Erythroblast (primary cell): ENCODE results near the gene CASP10.

ENCODE experiments used
- DNase-seq, 2 experiments: peaks; one replicate each; lab custom pipeline; 2025; lab: John Stamatoyannopoulos, UW
- GATA1 ChIP-seq: IDR thresholded peaks from 2 replicates; pipeline ENCODE4 v1.6.1; 2011; ENCODE audit warnings: low read depth, mild to moderate bottlenecking, control low read depth, low read length, moderate library complexity
- POLR2A ChIP-seq: IDR thresholded peaks from 2 replicates; pipeline ENCODE4 v1.6.1; 2011; ENCODE audit warnings: mild to moderate bottlenecking, low read length

CASP10 gene

GRCh38 chr2:201260302-201260800 lies 77.4 kb downstream of the CASP10 start, which contains the start of gene CASP8:
Gene CASP8, plus strand, starts transcription at chr2:201260536. Its CDS starts 5,951 bp downstream, at chr2:201266487.
- DNase-seq = peak; percentile 63 to 67
- TF ChIP-seq GATA1 = no peak
- TF ChIP-seq POLR2A = peak; percentile 69

GRCh38 chr2:201261471-201261870 lies 78.5 kb downstream of the CASP10 start:
- TF ChIP-seq GATA1 = no peak
- no peak for DNase-seq

GRCh38 chr2:201261906-201262305 lies 79.0 kb downstream of the CASP10 start:
- TF ChIP-seq POLR2A (no peak), GATA1 (no peak)

DNA sequence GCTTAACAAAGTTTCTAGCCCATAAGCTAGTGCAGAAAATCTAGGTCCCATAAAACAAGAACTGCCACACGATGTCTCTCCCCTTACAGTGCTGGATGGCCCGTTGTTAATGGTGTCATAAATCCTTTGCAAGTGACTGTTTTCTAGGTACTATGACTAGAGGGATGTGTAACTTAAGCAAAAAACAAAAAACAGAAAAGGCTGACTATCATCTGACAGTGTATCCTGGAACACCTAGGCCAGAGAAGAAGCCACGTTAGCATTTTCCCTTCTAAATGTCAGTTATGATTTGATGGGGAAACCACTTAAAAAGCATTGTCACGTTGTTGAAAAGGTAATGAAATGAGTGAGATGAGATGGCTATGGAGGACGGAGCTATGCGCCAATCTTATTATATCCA lies 79.8 kb downstream of the CASP10 start:
- no peak for DNase-seq
- TF ChIP-seq POLR2A = no peak
- no peak for TF ChIP-seq GATA1

More at GRCh38 chr2:201261906-201262305, 79.0 kb downstream of the CASP10 start:
- no peak for DNase-seq

GRCh38 chr2:201263779-201264178 lies 80.8 kb downstream of the CASP10 start:
- no peak for DNase-seq

DNA sequence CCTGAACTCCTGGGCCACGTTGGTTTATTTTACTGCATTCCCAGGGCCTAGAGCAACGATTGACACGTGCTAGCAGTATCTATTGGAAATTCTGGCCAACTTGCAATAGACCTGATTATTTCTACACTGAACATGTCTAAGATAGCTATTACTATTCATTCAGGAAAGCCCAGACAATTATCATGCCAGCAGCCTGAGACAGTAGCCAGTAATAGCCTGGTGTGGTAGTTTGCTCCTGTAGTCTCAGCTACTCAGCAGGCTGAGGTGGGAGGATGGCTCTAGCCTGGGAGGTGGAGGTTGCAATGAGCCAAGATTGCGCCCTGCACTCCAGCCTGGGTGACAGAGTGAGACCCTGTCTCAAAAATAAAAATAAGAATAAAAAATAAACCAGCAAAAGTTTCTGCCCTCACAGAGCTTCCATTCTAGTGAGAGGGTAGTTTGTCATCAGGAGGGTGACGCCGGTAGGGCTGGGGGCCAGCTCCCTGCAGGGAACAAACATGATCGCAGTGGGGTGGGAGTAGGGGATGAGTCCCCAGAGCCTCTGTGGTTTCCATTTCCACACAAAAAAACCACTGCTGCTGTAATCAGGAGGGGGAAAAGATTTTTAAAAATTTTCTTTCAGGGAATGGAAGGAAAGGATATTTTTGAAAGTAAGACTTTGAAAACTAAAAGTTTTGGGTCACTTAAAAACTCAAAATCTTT lies 81.7 kb downstream of the CASP10 start:
- no peak for TF ChIP-seq POLR2A
- TF ChIP-seq GATA1 = no peak

More at GRCh38 chr2:201263779-201264178, 80.8 kb downstream of the CASP10 start:
- TF ChIP-seq GATA1 (no peak), POLR2A (no peak)

DNA sequence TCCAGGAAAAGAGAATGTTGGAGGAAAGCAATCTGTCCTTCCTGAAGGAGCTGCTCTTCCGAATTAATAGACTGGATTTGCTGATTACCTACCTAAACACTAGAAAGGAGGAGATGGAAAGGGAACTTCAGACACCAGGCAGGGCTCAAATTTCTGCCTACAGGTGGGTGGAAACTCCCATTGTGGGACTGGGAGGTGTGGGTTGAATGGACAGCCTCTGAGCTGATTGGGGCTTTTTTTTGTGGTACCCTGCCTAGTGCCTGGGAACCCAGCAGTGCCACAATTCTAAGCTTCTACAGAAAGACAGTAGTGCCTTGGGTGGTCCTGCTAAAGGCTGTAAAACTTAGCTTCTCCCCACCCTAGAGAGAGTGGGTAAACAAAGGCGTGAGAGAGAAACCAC lies 83.7 kb downstream of the CASP10 start:
- TF ChIP-seq POLR2A (no peak), GATA1 (no peak)
- no peak for DNase-seq

More for the DNA sequence above, 81.7 kb downstream of the CASP10 start:
- DNase-seq = no peak

GRCh38 chr2:201267278-201268030 lies 84.5 kb downstream of the CASP10 start:
- TF ChIP-seq GATA1 = no peak
- no peak for TF ChIP-seq POLR2A
- no peak for DNase-seq

- no peak for TF ChIP-seq POLR2A
- no peak for TF ChIP-seq GATA1
- DNase-seq = peak; percentile 63
Measured at GRCh38 chr2:201269764-201270163, 86.8 kb downstream of the CASP10 start.

GRCh38 chr2:201270293-201271001 lies 87.5 kb downstream of the CASP10 start:
- no peak for DNase-seq
- no peak for TF ChIP-seq POLR2A
- TF ChIP-seq GATA1 = no peak

GRCh38 chr2:201271917-201272316 lies 89.0 kb downstream of the CASP10 start:
- TF ChIP-seq POLR2A = no peak
- no peak for TF ChIP-seq GATA1
- DNase-seq = no peak

DNA sequence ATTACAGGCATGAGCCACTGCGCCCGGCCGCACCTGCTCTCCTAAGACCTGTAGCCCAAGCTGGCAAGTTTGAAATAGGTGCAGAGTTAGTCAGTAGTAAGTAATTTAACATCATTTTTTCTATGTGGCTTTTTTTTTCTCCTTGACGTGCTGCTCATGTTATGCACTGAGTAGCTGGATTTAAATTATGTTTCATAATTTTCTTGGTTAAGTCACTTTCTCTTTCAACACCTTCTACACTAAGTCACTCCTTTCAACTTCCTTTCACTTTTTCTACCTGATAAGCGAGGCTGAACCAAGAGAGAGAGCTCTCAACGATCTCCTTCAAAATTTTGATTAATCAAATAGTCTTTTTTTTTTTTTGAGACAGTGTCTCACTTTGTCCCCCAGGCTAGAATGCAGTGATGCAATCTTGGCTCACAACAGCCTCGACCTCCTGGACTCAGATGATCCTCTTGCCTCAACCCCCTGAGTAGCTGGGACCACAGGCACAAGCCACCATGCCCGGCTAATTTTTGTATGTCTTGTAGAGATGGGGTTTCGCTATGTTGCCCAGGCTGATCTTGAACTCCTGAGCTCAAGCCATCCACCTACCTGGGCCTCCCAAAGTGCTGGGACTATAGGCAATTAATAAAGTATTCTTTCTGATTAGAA lies 90.5 kb downstream of the CASP10 start:
- no peak for DNase-seq
- TF ChIP-seq GATA1 = no peak
- no peak for TF ChIP-seq POLR2A

DNA sequence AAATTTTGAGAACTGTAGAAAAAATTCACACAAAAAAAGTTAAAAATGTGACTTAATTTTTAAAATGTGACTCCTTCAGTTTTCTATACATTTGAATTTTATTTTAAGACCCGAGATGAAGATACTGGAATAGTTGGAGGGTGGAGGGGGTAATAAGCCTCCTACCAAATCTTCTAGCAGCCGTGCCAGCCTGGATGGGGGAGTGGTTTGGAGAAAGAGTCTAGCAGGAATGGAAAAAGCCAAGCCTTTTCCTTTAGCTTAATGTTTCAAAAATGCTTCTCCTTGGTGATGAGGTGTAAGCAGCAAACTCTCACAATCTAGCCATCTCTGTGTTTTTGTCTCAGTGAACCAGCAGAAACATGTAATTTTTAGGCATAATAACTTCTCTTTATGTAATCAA lies 92.1 kb downstream of the CASP10 start:
- DNase-seq = no peak
- TF ChIP-seq POLR2A (no peak), GATA1 (no peak)
